Thyroid gland (tissue), 4 donors: ENCODE results near the gene KCNMA1. TPM values are rescaled to one million over a fixed set of nuclear protein-coding genes. Genes with fewer than 3 reads are reported as not detected.

ENCODE experiments used
- DNase-seq, 2 donors: peaks; one replicate each; pipeline ENCODE4 v3.0.0-alpha.2; 2019
- H3K27ac ChIP-seq, 3 donors: fragments of 200-600 bp; sonication (generic); 1 replicate in 2 of 3; 2 replicates in 1 of 3; pipeline ENCODE4 v1.5.1; 2016 to 2019; ENCODE audit warnings: mild to moderate bottlenecking in 1 of 3, moderate library complexity in 1 of 3
- H3K27me3 ChIP-seq: fragments of 200-600 bp; sonication (generic); one replicate; pipeline ENCODE4 v1.5.1; 2019
- H3K36me3 ChIP-seq, 2 donors: fragments of 200-600 bp; sonication (generic); one replicate each; pipeline ENCODE4 v1.5.1; 2016 to 2019
- H3K4me1 ChIP-seq, 2 donors: fragments of 200-600 bp; sonication (generic); one replicate each; pipeline ENCODE4 v1.5.1; 2017 to 2019
- H3K4me3 ChIP-seq, 3 donors: fragments of 200-600 bp; sonication (generic); replicated peaks in 1 of 3; 1 replicate in 2 of 3; 2 replicates in 1 of 3; pipeline ENCODE4 v1.5.1; 2016; ENCODE audit warnings: mild to moderate bottlenecking in 1 of 3
- H3K9me3 ChIP-seq: fragments of 200-600 bp; sonication (generic); one replicate; pipeline ENCODE4 v1.5.1; 2017
- CTCF ChIP-seq, 6 experiments: fragments of 200-600 bp in 3 of 6; fragments of 450-650 bp in 3 of 6; sonication (generic) in 3 of 6; IDR thresholded peaks; one replicate each; pipeline ENCODE4 v1.5.1; 2016 to 2019; ENCODE audit warnings: antibody characterized with exemption in 6 of 6, mild to moderate bottlenecking in 2 of 6, inconsistent platforms in 1 of 6, moderate library complexity in 1 of 6
- POLR2A ChIP-seq, 2 donors: fragments of 450-650 bp; IDR thresholded peaks; one replicate each; pipeline ENCODE4 v1.6.1; 2017; ENCODE audit warnings: antibody characterized with exemption in 2 of 2, mild to moderate bottlenecking in 2 of 2, moderate library complexity in 1 of 2
- WGBS, 2 donors: methylation state at CpG; one replicate each; pipeline ENCODE4 v1.1.5; 2017; 5-methylcytosine and 5-hydroxymethylcytosine counted together
- intact Hi-C: fragments of 100-400 bp; cut with DNase I; formaldehyde crosslinking; loops from one replicate; pipeline ENCODE4 v1.15.1; 2023
- total RNA-seq, 4 donors: library from RNA; depleted of rRNA; stranded (reverse); fragments of >200 nt; gene quantifications; one replicate each; pipeline ENCODE4 v1.2.3, GENCODE V29; 2016

KCNMA1 gene
- total RNA-seq, 4 donors from 2014 or later = 2.5 to 5.1 (median 3.6) TPM

GRCh38 chr10:76944640-76945039 is 693.0 kb downstream of the KCNMA1 start:
- DNase-seq = no peak
- Histone ChIP-seq H3K36me3 (no peaks in the 10 kb centered on the region), H3K4me3 (no peak overlapping the region), H3K27me3 (no peaks in the 10 kb centered on the region), H3K4me1 (no peaks in the 10 kb centered on the region), H3K9me3 (no peaks in the 10 kb centered on the region), H3K27ac (no peak overlapping the region)
- intact Hi-C loops = no loop called here
- WGBS, 2 donors = 89 to 93% methylated on average over 7 of the region's 7 CpGs
- TF ChIP-seq POLR2A (IDR thresholded peaks at IDR 0.05) (no peak), CTCF (IDR thresholded peaks at IDR 0.05) (no peak)

- H3K27me3 ChIP-seq = no peaks in the 10 kb centered on the region
- H3K27ac ChIP-seq = no peak overlapping the region
- H3K4me1 ChIP-seq = no peaks in the 10 kb centered on the region
- no peak for TF ChIP-seq POLR2A (IDR thresholded peaks at IDR 0.05)
- no peak for TF ChIP-seq CTCF (IDR thresholded peaks at IDR 0.05)
- H3K9me3 ChIP-seq = no peaks in the 10 kb centered on the region
- intact Hi-C loops = no loop called here
- no peak overlapping the region for H3K4me3 ChIP-seq
- H3K36me3 ChIP-seq = no peaks in the 10 kb centered on the region
- DNase-seq = no peak
- WGBS, 2 donors = 72 to 74% methylated on average over 8 of the region's 8 CpGs
Measured at GRCh38 chr10:76942628-76943416, 694.8 kb downstream of the KCNMA1 start.

DNA sequence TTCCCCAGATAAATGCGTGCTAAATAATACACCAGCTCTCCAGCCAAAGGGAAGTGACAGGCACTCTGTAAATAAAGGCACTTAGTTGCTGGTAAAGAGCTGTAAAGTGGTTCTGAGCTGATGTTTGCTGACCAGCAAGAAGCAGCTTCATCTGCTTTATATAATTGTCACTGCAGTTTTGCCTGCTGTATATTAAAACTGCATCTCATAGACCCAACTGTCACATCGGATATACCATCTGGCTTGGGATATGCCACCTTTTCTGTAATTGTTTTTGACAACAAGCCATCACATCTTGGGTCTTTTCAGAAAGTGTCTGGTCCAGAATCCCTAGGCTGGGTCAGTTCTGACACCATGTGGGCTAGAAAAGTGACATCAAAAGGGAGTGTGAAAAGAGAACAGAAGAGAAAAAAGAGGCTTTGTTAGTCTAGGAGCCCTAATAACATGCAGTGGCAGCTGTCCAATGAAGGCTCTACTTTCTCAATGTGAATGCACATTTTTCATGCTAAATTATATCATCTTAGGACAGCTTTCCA is 697.6 kb downstream of the KCNMA1 start:
- H3K27me3 ChIP-seq = no peaks in the 10 kb centered on the region
- H3K36me3 ChIP-seq = no peaks in the 10 kb centered on the region
- no peak for DNase-seq
- TF ChIP-seq CTCF (IDR thresholded peaks at IDR 0.05) (no peak), POLR2A (IDR thresholded peaks at IDR 0.05) (no peak)
- 57 to 66% methylated on average over 2 of the region's 2 CpGs for WGBS, 2 donors
- intact Hi-C loops = no loop called here
- no peak overlapping the region for H3K27ac ChIP-seq
- no peaks in the 10 kb centered on the region for H3K4me1 ChIP-seq
- H3K9me3 ChIP-seq = no peaks in the 10 kb centered on the region
- H3K4me3 ChIP-seq = no peak overlapping the region

DNA sequence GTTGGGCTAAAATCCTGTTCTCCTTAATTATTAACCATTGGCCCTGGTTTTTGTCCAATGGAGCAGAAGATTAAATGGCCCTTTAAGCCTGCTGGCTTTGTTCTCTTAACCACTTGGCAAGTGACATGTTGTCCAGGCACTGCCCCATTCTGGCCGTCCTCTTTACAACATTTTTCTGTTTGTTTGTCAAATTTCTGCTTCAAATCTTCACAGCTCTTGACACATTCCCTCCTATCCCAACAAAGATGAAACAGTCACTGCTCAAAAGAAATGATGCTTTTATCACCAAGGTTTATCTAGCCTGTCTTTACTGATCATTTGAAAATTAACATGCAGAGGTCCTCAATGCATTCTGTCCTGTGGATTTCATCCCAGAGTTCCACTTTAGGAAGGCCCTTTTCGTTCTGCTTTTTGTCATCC is 700.4 kb downstream of the KCNMA1 start:
- WGBS, 2 donors = 39 to 52% methylated on average over 2 of the region's 2 CpGs
- Histone ChIP-seq H3K9me3 (no peaks in the 10 kb centered on the region), H3K36me3 (no peaks in the 10 kb centered on the region), H3K27me3 (no peaks in the 10 kb centered on the region), H3K27ac (no peak overlapping the region), H3K4me1 (no peaks in the 10 kb centered on the region), H3K4me3 (no peak overlapping the region)
- no peak for TF ChIP-seq CTCF (IDR thresholded peaks at IDR 0.05)
- no peak for TF ChIP-seq POLR2A (IDR thresholded peaks at IDR 0.05)
- DNase-seq = no peak
- intact Hi-C loops = no loop called here

DNA sequence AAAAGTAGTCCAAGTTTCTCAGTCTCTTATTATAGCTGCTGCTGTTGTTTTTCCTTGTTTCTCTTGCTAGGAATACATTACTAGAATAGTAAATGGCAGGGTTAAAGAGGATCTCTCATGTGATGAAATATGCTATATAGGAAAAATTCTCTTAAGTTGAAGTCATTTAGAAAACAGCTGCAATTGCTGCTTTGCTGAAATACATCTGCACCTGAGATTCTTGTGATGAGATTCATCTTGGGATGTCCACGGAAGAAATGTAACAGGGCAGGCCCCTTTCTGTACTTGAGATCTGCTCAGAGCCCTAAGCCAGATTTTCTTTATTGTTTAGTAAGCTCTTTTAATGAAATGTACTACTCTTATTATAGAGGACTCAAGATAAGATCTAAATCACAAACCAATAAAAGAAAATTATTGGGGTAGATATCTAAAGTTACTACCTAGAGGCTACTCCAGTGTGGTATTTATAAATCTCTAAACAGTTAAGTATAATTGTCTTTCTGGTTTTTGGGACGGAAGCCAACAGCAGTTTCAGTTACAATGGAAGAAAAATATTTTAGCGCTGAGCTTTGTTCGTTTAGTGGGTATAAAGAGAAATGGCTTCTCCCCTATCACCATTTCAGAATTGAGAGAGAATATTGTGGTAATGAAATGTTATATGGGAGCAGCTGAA is 701.5 kb downstream of the KCNMA1 start:
- no peaks in the 10 kb centered on the region for H3K36me3 ChIP-seq
- 76 to 80% methylated on average over 4 of the region's 4 CpGs for WGBS, 2 donors
- no peak for TF ChIP-seq POLR2A (IDR thresholded peaks at IDR 0.05)
- no peak for TF ChIP-seq CTCF (IDR thresholded peaks at IDR 0.05)
- no peak for DNase-seq
- intact Hi-C loops = no loop called here
- H3K4me3 ChIP-seq = no peak overlapping the region
- no peak overlapping the region for H3K27ac ChIP-seq
- H3K27me3 ChIP-seq = no peaks in the 10 kb centered on the region
- no peaks in the 10 kb centered on the region for H3K4me1 ChIP-seq
- no peaks in the 10 kb centered on the region for H3K9me3 ChIP-seq
